GM12878 (cell line): ENCODE data around the gene SPATA19. TPM values are rescaled to one million over a fixed set of nuclear protein-coding genes. Genes with fewer than 3 reads are reported as not detected.

Source experiments
- FOS ChIP-seq: IDR thresholded peaks from 3 replicates; pipeline ENCODE4 v1.6.1; 2011; ENCODE audit warnings: borderline replicate concordance; ENCODE audit not compliant: insufficient read length; ENCODE audit errors: extremely low read depth
- HDAC2 ChIP-seq: fragments of 200-600 bp; sonication (generic); IDR thresholded peaks from 2 replicates; pipeline ENCODE4 v1.6.1; 2017
- NR2C1 ChIP-seq: fragments of 450-650 bp; IDR thresholded peaks from 2 replicates; pipeline ENCODE4 v1.6.1; 2017; ENCODE audit warnings: antibody characterized with exemption, mild to moderate bottlenecking, moderate library complexity
- SPI1 ChIP-seq: IDR thresholded peaks from 2 replicates; pipeline ENCODE4 v1.6.1; 2011; ENCODE audit warnings: low read depth, mild to moderate bottlenecking, low read length, moderate library complexity, borderline replicate concordance; ENCODE audit not compliant: insufficient read depth
- YBX1 ChIP-seq: fragments of 450-650 bp; IDR thresholded peaks from 2 replicates; pipeline ENCODE4 v1.6.1; 2016; ENCODE audit warnings: antibody characterized with exemption
- polyA plus RNA-seq, 11 experiments: library from polyadenylated mRNA; depleted of rRNA in 4 of 11; unstranded in 6 of 11; stranded (reverse) in 5 of 11; fragments of >200 nt; fragmentation: Nextera tagmentation in 4 of 11; fragmentation: Illumina TruSeq in 1 of 11; extraction: Ambion mirVana in 4 of 11; extraction: Trizol in 1 of 11; gene quantifications; 1 replicate in 1 of 11; 2 replicates in 10 of 11; pipeline versions ENCODE4 v1.2.1 to v1.2.3, GENCODE V29; 2011 to 2016; ENCODE audit warnings: inconsistent platforms in 2 of 11, missing spikeins in 2 of 11, low read depth in 1 of 11
- total RNA-seq, 4 experiments: library from RNA; depleted of rRNA in 3 of 4; stranded (reverse); fragments of >200 nt in 3 of 4; fragmentation: Illumina TruSeq in 1 of 4; extraction: Trizol in 1 of 4; gene quantifications; 2 replicates each; pipeline versions ENCODE4 v1.2.1 to v1.2.3, GENCODE V29; 2013 to 2021
- TF ChIP-seq, protein P1 (sequence below): fragments of 450-650 bp; formaldehyde crosslinking; IDR thresholded peaks from 2 replicates; pipeline ENCODE4 v1.4.0; 2022; ENCODE audit warnings: mild to moderate bottlenecking, moderate library complexity
- TF ChIP-seq, protein P2 (sequence below): fragments of 450-650 bp; IDR thresholded peaks from 2 replicates; pipeline ENCODE4 v1.6.1; 2018; ENCODE audit warnings: mild to moderate bottlenecking, low read depth, moderate library complexity; ENCODE audit not compliant: partially characterized antibody
- TF ChIP-seq, protein P3 (sequence below): fragments of 450-650 bp; IDR thresholded peaks from 2 replicates; pipeline ENCODE4 v1.6.1; 2018; ENCODE audit warnings: borderline replicate concordance, mild to moderate bottlenecking; ENCODE audit not compliant: partially characterized antibody
- TF ChIP-seq, protein P4 (sequence below): IDR thresholded peaks from 2 replicates; pipeline ENCODE4 v1.6.1; 2011; ENCODE audit warnings: mild to moderate bottlenecking, low read depth, low read length, moderate library complexity; ENCODE audit not compliant: insufficient replicate concordance
- TF ChIP-seq, protein P5 (sequence below): IDR thresholded peaks from 2 replicates; pipeline ENCODE4 v1.6.1; 2012; ENCODE audit warnings: low read depth, low read length, improper control_type of control experiment

The SPATA19 gene
- total and polyA plus RNA-seq, 10 of the 15 experiments (the other 5 are each of a cell fraction or from before 2014, with no cell fraction given), result not detected

DNA sequence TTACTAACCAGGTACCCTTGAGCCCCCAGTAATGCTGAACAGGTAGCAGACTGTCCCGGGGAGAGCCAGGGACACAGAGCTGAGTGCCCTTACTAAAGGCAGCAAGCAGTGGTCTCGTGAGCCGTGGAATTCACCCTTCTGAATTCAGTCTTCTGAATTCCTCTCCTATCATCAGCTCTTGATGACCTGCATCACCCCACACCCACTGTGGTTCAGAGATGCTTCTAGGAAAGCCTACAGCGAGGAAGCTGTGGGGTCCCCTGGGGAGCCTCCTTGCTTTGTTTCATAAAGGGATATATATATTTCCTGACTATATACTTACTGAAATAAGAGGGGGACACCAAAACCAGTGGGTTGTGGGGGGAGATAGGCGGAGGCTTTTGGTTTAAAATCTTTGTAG is 2.6 kb downstream of the SPATA19 start (continued):
- TF ChIP-seq, protein P1, sequence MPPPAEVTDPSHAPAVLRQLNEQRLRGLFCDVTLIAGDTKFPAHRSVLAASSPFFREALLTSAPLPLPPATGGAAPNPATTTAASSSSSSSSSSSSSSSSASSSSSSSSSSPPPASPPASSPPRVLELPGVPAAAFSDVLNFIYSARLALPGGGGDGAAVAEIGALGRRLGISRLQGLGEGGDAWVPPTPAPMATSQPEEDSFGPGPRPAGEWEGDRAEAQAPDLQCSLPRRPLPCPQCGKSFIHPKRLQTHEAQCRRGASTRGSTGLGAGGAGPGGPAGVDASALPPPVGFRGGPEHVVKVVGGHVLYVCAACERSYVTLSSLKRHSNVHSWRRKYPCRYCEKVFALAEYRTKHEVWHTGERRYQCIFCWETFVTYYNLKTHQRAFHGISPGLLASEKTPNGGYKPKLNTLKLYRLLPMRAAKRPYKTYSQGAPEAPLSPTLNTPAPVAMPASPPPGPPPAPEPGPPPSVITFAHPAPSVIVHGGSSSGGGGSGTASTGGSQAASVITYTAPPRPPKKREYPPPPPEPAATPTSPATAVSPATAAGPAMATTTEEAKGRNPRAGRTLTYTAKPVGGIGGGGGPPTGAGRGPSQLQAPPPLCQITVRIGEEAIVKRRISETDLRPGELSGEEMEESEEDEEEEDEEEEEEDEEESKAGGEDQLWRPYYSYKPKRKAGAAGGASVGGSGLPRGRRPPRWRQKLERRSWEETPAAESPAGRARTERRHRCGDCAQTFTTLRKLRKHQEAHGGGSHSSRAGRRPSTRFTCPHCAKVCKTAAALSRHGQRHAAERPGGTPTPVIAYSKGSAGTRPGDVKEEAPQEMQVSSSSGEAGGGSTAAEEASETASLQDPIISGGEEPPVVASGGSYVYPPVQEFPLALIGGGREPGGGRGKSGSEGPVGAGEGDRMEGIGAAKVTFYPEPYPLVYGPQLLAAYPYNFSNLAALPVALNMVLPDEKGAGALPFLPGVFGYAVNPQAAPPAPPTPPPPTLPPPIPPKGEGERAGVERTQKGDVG (CRISPR knock-in tag), result no peak
- TF ChIP-seq, protein P2, sequence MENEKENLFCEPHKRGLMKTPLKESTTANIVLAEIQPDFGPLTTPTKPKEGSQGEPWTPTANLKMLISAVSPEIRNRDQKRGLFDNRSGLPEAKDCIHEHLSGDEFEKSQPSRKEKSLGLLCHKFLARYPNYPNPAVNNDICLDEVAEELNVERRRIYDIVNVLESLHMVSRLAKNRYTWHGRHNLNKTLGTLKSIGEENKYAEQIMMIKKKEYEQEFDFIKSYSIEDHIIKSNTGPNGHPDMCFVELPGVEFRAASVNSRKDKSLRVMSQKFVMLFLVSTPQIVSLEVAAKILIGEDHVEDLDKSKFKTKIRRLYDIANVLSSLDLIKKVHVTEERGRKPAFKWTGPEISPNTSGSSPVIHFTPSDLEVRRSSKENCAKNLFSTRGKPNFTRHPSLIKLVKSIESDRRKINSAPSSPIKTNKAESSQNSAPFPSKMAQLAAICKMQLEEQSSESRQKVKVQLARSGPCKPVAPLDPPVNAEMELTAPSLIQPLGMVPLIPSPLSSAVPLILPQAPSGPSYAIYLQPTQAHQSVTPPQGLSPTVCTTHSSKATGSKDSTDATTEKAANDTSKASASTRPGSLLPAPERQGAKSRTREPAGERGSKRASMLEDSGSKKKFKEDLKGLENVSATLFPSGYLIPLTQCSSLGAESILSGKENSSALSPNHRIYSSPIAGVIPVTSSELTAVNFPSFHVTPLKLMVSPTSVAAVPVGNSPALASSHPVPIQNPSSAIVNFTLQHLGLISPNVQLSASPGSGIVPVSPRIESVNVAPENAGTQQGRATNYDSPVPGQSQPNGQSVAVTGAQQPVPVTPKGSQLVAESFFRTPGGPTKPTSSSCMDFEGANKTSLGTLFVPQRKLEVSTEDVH, result no peak
- TF ChIP-seq, protein P3, sequence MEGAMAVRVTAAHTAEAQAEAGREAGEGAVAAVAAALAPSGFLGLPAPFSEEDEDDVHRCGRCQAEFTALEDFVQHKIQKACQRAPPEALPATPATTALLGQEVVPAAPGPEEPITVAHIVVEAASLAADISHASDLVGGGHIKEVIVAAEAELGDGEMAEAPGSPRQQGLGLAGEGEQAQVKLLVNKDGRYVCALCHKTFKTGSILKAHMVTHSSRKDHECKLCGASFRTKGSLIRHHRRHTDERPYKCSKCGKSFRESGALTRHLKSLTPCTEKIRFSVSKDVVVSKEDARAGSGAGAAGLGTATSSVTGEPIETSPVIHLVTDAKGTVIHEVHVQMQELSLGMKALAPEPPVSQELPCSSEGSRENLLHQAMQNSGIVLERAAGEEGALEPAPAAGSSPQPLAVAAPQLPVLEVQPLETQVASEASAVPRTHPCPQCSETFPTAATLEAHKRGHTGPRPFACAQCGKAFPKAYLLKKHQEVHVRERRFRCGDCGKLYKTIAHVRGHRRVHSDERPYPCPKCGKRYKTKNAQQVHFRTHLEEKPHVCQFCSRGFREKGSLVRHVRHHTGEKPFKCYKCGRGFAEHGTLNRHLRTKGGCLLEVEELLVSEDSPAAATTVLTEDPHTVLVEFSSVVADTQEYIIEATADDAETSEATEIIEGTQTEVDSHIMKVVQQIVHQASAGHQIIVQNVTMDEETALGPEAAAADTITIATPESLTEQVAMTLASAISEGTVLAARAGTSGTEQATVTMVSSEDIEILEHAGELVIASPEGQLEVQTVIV, result no peak
- TF ChIP-seq SPI1 (no peak), HDAC2 (no peak), YBX1 (no peak), NR2C1 (no peak), FOS (no peak)
- TF ChIP-seq, protein P4, sequence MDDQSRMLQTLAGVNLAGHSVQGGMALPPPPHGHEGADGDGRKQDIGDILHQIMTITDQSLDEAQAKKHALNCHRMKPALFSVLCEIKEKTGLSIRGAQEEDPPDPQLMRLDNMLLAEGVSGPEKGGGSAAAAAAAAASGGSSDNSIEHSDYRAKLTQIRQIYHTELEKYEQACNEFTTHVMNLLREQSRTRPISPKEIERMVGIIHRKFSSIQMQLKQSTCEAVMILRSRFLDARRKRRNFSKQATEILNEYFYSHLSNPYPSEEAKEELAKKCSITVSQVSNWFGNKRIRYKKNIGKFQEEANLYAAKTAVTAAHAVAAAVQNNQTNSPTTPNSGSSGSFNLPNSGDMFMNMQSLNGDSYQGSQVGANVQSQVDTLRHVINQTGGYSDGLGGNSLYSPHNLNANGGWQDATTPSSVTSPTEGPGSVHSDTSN, result no peak
- TF ChIP-seq, protein P5, sequence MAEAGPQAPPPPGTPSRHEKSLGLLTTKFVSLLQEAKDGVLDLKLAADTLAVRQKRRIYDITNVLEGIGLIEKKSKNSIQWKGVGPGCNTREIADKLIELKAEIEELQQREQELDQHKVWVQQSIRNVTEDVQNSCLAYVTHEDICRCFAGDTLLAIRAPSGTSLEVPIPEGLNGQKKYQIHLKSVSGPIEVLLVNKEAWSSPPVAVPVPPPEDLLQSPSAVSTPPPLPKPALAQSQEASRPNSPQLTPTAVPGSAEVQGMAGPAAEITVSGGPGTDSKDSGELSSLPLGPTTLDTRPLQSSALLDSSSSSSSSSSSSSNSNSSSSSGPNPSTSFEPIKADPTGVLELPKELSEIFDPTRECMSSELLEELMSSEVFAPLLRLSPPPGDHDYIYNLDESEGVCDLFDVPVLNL, result no peak
